ENCODE data around the gene FTO.

DNA sequence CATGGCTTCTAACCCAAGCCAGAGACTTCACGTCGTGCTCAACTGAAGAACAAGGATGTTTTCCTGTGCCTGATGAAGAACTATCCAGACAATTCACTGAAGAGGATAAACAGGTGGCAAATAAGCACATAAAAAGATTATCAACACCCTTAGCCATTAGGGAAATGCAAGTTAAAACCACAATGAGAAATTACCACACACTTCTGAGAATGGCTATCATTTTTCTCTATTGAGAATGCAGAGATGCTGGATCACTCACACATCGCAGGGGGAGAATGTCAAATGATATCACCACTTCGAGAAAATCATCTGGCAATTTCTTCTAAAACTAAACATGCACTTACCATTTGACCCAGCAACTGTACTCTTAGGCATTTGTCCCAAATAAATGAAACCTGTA, 419.8 kb downstream of the FTO start:
- TF ChIP-seq, protein P1, sequence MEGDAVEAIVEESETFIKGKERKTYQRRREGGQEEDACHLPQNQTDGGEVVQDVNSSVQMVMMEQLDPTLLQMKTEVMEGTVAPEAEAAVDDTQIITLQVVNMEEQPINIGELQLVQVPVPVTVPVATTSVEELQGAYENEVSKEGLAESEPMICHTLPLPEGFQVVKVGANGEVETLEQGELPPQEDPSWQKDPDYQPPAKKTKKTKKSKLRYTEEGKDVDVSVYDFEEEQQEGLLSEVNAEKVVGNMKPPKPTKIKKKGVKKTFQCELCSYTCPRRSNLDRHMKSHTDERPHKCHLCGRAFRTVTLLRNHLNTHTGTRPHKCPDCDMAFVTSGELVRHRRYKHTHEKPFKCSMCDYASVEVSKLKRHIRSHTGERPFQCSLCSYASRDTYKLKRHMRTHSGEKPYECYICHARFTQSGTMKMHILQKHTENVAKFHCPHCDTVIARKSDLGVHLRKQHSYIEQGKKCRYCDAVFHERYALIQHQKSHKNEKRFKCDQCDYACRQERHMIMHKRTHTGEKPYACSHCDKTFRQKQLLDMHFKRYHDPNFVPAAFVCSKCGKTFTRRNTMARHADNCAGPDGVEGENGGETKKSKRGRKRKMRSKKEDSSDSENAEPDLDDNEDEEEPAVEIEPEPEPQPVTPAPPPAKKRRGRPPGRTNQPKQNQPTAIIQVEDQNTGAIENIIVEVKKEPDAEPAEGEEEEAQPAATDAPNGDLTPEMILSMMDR (IDR thresholded peaks at IDR 0.05; ENCODE audit: poor library complexity), result no peak
- TF ChIP-seq EZH2 (IDR thresholded peaks at IDR 0.05; ENCODE audit: borderline replicate concordance) (no peak), EZH2phosphoT487 (IDR thresholded peaks at IDR 0.05; ENCODE audit: low read depth, severe bottlenecking, unreplicated experiment) (no peak)

All from hepatocyte (in vitro differentiated cells).